ENCODE data around the gene FAM111A. TPM values are rescaled to one million over a fixed set of nuclear protein-coding genes. Genes with fewer than 3 reads are reported as not detected.

FAM111A gene
- total and polyA plus RNA-seq, 10 of the 15 experiments (the other 5 are each of a cell fraction or from before 2014, with no cell fraction given), result 26.6 to 95.0 (median 67.5) TPM

- no peak for ATAC-seq
- DNase-seq (ENCODE audit: low read depth, low spot score), result no peak
- H3K4me3 ChIP-seq, result no peak overlapping the region
- peaks cover 6% of the 10 kb centered on the region; the same call in 1 of the 2 replicates for H3K4me1 ChIP-seq (ENCODE audit: control insufficient read depth, insufficient read depth, low read length)
- intact Hi-C loops (cut with micrococcal nuclease; ENCODE audit: unreplicated experiment), result no loop called here
- ChIA-PET POLR2A (interaction anchor here (1.7 kb wide), 1 partner anchor 11 kb away, joined by 5 read pairs; no protein-coding TSS in a partner anchor), RAD21 (ENCODE audit: unreplicated experiment) (interaction anchor here (0.8 to 1.0 kb wide), 2 partner anchors 16 kb away, joined by 3 to 5 read pairs; no protein-coding TSS in a partner anchor), SMC1A (ENCODE audit: uncharacterized antibody, unreplicated experiment) (interaction anchor here (0.8 to 1.4 kb wide), 5 partner anchors 10 to 33 kb away, joined by 3 to 4 read pairs (median 3); partner anchors contain the start of gene DTX4), CTCF (interaction anchor here (30.3 to 33.5 kb wide), 2 partner anchors 8 to 11 kb away, joined by 1180 read pairs; partner anchors contain the start of genes DTX4 and MPEG1)
- H3K9ac ChIP-seq (ENCODE audit: control insufficient read depth, insufficient read depth, low read length), result no peak overlapping the region
- H4K20me1 ChIP-seq (ENCODE audit: control insufficient read depth, insufficient read depth), result no peaks in the 10 kb centered on the region
- peak overlapping the region; percentile 8; the same call in 1 of the 2 replicates for H3K27ac ChIP-seq (ENCODE audit: control insufficient read depth, insufficient read depth)
- no peak overlapping the region for H2AFZ ChIP-seq (ENCODE audit: control insufficient read depth, low read depth, low read length)
- no peak overlapping the region for H3K4me2 ChIP-seq (ENCODE audit: control insufficient read depth, insufficient read depth)
- 52% methylated on average over 4 of the region's 4 CpGs for WGBS (ENCODE audit: insufficient coverage, insufficient replicate concordance, low lambda C conversion rate, missing lambda C conversion rate)
- in situ Hi-C loops (cut with MboI), result loop anchor here (25.0 kb wide), 1 partner anchor 1571 kb away; the partner anchor contains the start of gene MS4A15
- H3K79me2 ChIP-seq (ENCODE audit: control insufficient read depth, insufficient read depth, low read length), result peaks cover 8% of the 10 kb centered on the region
- no peaks in the 10 kb centered on the region for H3K9me3 ChIP-seq (replicated peaks; ENCODE audit: control insufficient read depth, insufficient read depth, low read length)
- no TSS peak for BruUV-seq (replicated peaks)
- H3K27me3 ChIP-seq (replicated peaks in 1 of 2; ENCODE audit: control insufficient read depth in 2 of 2, insufficient read depth in 2 of 2, low read length in 1 of 2), result no peaks in the 10 kb centered on the region
- TF ChIP-seq E2F4 (IDR thresholded peaks at IDR 0.05; ENCODE audit: low read depth, low read length), result no peak
- TF ChIP-seq SPI1 (IDR thresholded peaks at IDR 0.05; ENCODE audit: borderline replicate concordance, insufficient read depth, low read depth, low read length), result 0 out of 2 replicates have a peak, but pooled peaks have one; percentile 14
- TF ChIP-seq RUNX3 (IDR thresholded peaks at IDR 0.05; ENCODE audit: low read length), result peak; percentile 44
- peak; percentile 43; the same call in 1 of the 2 replicates for TF ChIP-seq IKZF1 (conservative IDR thresholded peaks at IDR 0.05)
- no peak for FAIRE-seq
- H3K36me3 ChIP-seq (ENCODE audit: control insufficient read depth in 2 of 2, insufficient read depth in 2 of 2, low read length in 1 of 2), result peaks cover 26 to 36% of the 10 kb centered on the region in 2 experiments; a peak in 3 of 4 replicates
Measured at GRCh38 chr11:59191095-59191494, 48.4 kb downstream of the FAM111A start.

All from GM12878 (cell line).